ENCODE results near the gene PIGQ.

Gene PIGQ

GRCh38 chr16:606656-607307 is 37.0 kb downstream of the PIGQ start:
- DNase-seq (ENCODE audit: low read depth, low spot score), result no peak

- DNase-seq (ENCODE audit: low read depth, low spot score), result no peak
Measured at GRCh38 chr16:608019-608418, 38.3 kb downstream of the PIGQ start.

GRCh38 chr16:609316-609715 is 39.5 kb downstream of the PIGQ start:
- no peak for DNase-seq (ENCODE audit: low read depth, low spot score)

- DNase-seq (ENCODE audit: low read depth, low spot score), result no peak
Measured at GRCh38 chr16:609984-610383, 40.2 kb downstream of the PIGQ start.

- peak; percentile 26 for DNase-seq (ENCODE audit: low read depth, low spot score)
Measured at GRCh38 chr16:610513-611381, 41.0 kb downstream of the PIGQ start.

- DNase-seq (ENCODE audit: low read depth, low spot score), result no peak
Measured at GRCh38 chr16:615122-615521, 45.4 kb downstream of the PIGQ start.

GRCh38 chr16:616733-617586 is 47.2 kb downstream of the PIGQ start:
- DNase-seq (ENCODE audit: low read depth, low spot score), result no peak

GRCh38 chr16:617855-618254 is 48.1 kb downstream of the PIGQ start:
- DNase-seq (ENCODE audit: low read depth, low spot score), result no peak

GRCh38 chr16:619476-620100 is 49.8 kb downstream of the PIGQ start:
- DNase-seq (ENCODE audit: low read depth, low spot score), result no peak

GRCh38 chr16:620700-621525 is 51.1 kb downstream of the PIGQ start:
- no peak for DNase-seq (ENCODE audit: low read depth, low spot score)

- no peak for DNase-seq (ENCODE audit: low read depth, low spot score)
Measured at GRCh38 chr16:621526-622105, 51.8 kb downstream of the PIGQ start.

- DNase-seq (ENCODE audit: low read depth, low spot score), result no peak
Measured at GRCh38 chr16:622920-623280, 53.1 kb downstream of the PIGQ start.

- DNase-seq (ENCODE audit: low read depth, low spot score), result no peak
Measured at GRCh38 chr16:624526-625070, 54.8 kb downstream of the PIGQ start.

- no peak for DNase-seq (ENCODE audit: low read depth, low spot score)
Measured at GRCh38 chr16:625117-625976, 55.6 kb downstream of the PIGQ start.

GRCh38 chr16:625977-626765 is 56.4 kb downstream of the PIGQ start:
- DNase-seq (ENCODE audit: low read depth, low spot score), result no peak

GRCh38 chr16:626787-627453 is 57.2 kb downstream of the PIGQ start:
- DNase-seq (ENCODE audit: low read depth, low spot score), result no peak

- no peak for DNase-seq (ENCODE audit: low read depth, low spot score)
Measured at GRCh38 chr16:627454-628239, 57.9 kb downstream of the PIGQ start.
